Activated CD4-positive, alpha-beta T cell treated with anti-CD3 and anti-CD28 coated beads for 36 hours (primary cell): ENCODE results near the gene OSBPL9. TPM values are rescaled to one million over a fixed set of nuclear protein-coding genes. Genes with fewer than 3 reads are reported as not detected.

Experiments used
- ATAC-seq: fragments of 200-7000 bp; cut with Tn5 transposase; one replicate; pipeline ENCODE4 v1.10.0; 2021; ENCODE audit warnings: mild to moderate bottlenecking, moderate library complexity
- CTCF ChIA-PET: fragments of 350-600 bp; sonication (Branson Sonifier 250); formaldehyde crosslinking; loops from one replicate; lab custom pipeline; 2021; ENCODE audit warnings: antibody characterized with exemption; lab: Charles Lee
- POLR2A ChIA-PET: fragments of 350-600 bp; sonication (Branson Sonifier 250); formaldehyde crosslinking; loops from one replicate; lab custom pipeline; 2021; ENCODE audit warnings: antibody characterized with exemption, inconsistent platforms; lab: Charles Lee
- DNase-seq: peaks from one replicate; pipeline ENCODE4 v3.0.0-alpha.2; 2020
- H3K27ac Mint-ChIP-seq: one replicate; pipeline ENCODE4 v1.8.0; 2021; ENCODE audit warnings: mixed read lengths
- H3K27me3 Mint-ChIP-seq: one replicate; pipeline ENCODE4 v1.8.0; 2021; ENCODE audit warnings: mixed read lengths
- H3K36me3 Mint-ChIP-seq: one replicate; pipeline ENCODE4 v1.8.0; 2021; ENCODE audit warnings: low read depth, mixed read lengths
- H3K4me1 Mint-ChIP-seq: one replicate; pipeline ENCODE4 v1.8.0; 2021; ENCODE audit warnings: mixed read lengths
- H3K4me3 Mint-ChIP-seq: one replicate; pipeline ENCODE4 v1.8.0; 2021; ENCODE audit warnings: mild to moderate bottlenecking, moderate library complexity, mixed read lengths
- H3K9me3 Mint-ChIP-seq: one replicate; pipeline ENCODE4 v1.8.0; 2021; ENCODE audit warnings: low read depth, mixed read lengths
- intact Hi-C, 2 experiments: fragments of 100-400 bp; cut with DNase I in 1 of 2; cut with micrococcal nuclease in 1 of 2; formaldehyde crosslinking; loops; one replicate each; pipeline versions ENCODE4 v1.14.2 to v1.15.1; 2022 to 2024; cut with DNase I, micrococcal nuclease
- total RNA-seq, 2 experiments: library from RNA; stranded (reverse); gene quantifications; one replicate each; pipeline ENCODE4 v1.2.3, GENCODE V29; 2021

Gene OSBPL9
- total RNA-seq, 2 experiments from 2014 or later: 46.2 to 64.5 TPM

GRCh38 chr1:51756290-51756689 lies 139.4 kb downstream of the OSBPL9 start:
- POLR2A ChIA-PET: interaction anchor here (0.6 kb wide), 1 partner anchor 520 kb away, joined by 4 read pairs; the partner anchor contains the start of gene RNF11
- DNase-seq (no peak), ATAC-seq (peak; percentile 86)
- Mint-ChIP-seq H3K4me1 (peaks cover 26% of the 10 kb centered on the region), H3K27me3 (no peaks in the 10 kb centered on the region), H3K9me3 (no peaks in the 10 kb centered on the region), H3K36me3 (peaks cover 33% of the 10 kb centered on the region), H3K4me3 (no peak overlapping the region), H3K27ac (no peak overlapping the region)
- intact Hi-C loops: no loop called here
- CTCF ChIA-PET: interaction anchor here (1.3 to 1.8 kb wide), 4 partner anchors 11 to 30 kb away, joined by 3 to 9 read pairs (median 6); no protein-coding TSS in a partner anchor

GRCh38 chr1:51758310-51758709 lies 141.4 kb downstream of the OSBPL9 start:
- intact Hi-C loops: no loop called here
- Mint-ChIP-seq H3K27ac (no peak overlapping the region), H3K36me3 (peaks cover 22% of the 10 kb centered on the region), H3K4me1 (peaks cover 26% of the 10 kb centered on the region), H3K9me3 (no peaks in the 10 kb centered on the region), H3K27me3 (no peaks in the 10 kb centered on the region), H3K4me3 (no peak overlapping the region)
- ChIA-PET POLR2A (no interaction called here), CTCF (interaction anchor here (1.1 kb wide), 1 partner anchor 11 kb away, joined by 5 read pairs; no protein-coding TSS in a partner anchor)
- ATAC-seq (no peak), DNase-seq (no peak)

- intact Hi-C loops: loop anchor here in 1 of 2 experiments (10.0 kb wide), 1 partner anchor 416 kb away; no protein-coding TSS in a partner anchor
- peaks cover 24% of the 10 kb centered on the region for H3K4me1 Mint-ChIP-seq
- H3K27me3 Mint-ChIP-seq: no peaks in the 10 kb centered on the region
- H3K27ac Mint-ChIP-seq: peak overlapping the region; percentile 3
- H3K4me3 Mint-ChIP-seq: no peak overlapping the region
- DNase-seq (no peak), ATAC-seq (no peak)
- POLR2A ChIA-PET: interaction anchor here (0.6 kb wide), 1 partner anchor 35 kb away, joined by 4 read pairs; no protein-coding TSS in a partner anchor
- H3K36me3 Mint-ChIP-seq: peaks cover 10% of the 10 kb centered on the region
- CTCF ChIA-PET: interaction anchor here (0.6 to 1.2 kb wide), 3 partner anchors 8 to 449 kb away, joined by 3 to 9 read pairs (median 3); no protein-coding TSS in a partner anchor
- no peaks in the 10 kb centered on the region for H3K9me3 Mint-ChIP-seq
Measured at GRCh38 chr1:51760872-51761271, 144.0 kb downstream of the OSBPL9 start.

GRCh38 chr1:51761351-51761750 lies 144.5 kb downstream of the OSBPL9 start:
- no peaks in the 10 kb centered on the region for H3K9me3 Mint-ChIP-seq
- CTCF ChIA-PET: interaction anchor here (0.6 to 1.2 kb wide), 3 partner anchors 8 to 91 kb away, joined by 3 to 9 read pairs (median 3); no protein-coding TSS in a partner anchor
- ATAC-seq (no peak), DNase-seq (no peak)
- H3K27me3 Mint-ChIP-seq: no peaks in the 10 kb centered on the region
- POLR2A ChIA-PET: no interaction called here
- no peak overlapping the region for H3K27ac Mint-ChIP-seq
- no peak overlapping the region for H3K4me3 Mint-ChIP-seq
- intact Hi-C loops: loop anchor here in 1 of 2 experiments (10.0 kb wide), 1 partner anchor 417 kb away; no protein-coding TSS in a partner anchor
- H3K36me3 Mint-ChIP-seq: peaks cover 13% of the 10 kb centered on the region
- H3K4me1 Mint-ChIP-seq: peaks cover 19% of the 10 kb centered on the region

GRCh38 chr1:51768971-51769588 lies 152.2 kb downstream of the OSBPL9 start:
- peak; percentile 30 for DNase-seq
- Mint-ChIP-seq H3K27me3 (no peaks in the 10 kb centered on the region), H3K4me3 (no peak overlapping the region), H3K27ac (no peak overlapping the region), H3K36me3 (peaks cover 30% of the 10 kb centered on the region), H3K4me1 (peaks cover 12% of the 10 kb centered on the region), H3K9me3 (no peaks in the 10 kb centered on the region)
- ATAC-seq: peak; percentile 57
- ChIA-PET POLR2A (interaction anchor here (0.6 to 0.7 kb wide), 2 partner anchors 28 to 53 kb away, joined by 3 to 4 read pairs; no protein-coding TSS in a partner anchor), CTCF (interaction anchor here (0.5 to 2.3 kb wide), 39 partner anchors 8 to 576 kb away, joined by 3 to 16 read pairs (median 4); partner anchors contain the start of gene OSBPL9)
- intact Hi-C loops: loop anchor here (1.0 to 10.0 kb wide), 3 partner anchors 142 to 424 kb away; no protein-coding TSS in a partner anchor

- H3K27ac Mint-ChIP-seq: no peak overlapping the region
- peaks cover 8% of the 10 kb centered on the region for H3K4me1 Mint-ChIP-seq
- no peak overlapping the region for H3K4me3 Mint-ChIP-seq
- ATAC-seq (no peak), DNase-seq (no peak)
- H3K27me3 Mint-ChIP-seq: no peaks in the 10 kb centered on the region
- H3K36me3 Mint-ChIP-seq: peaks cover 32% of the 10 kb centered on the region
- intact Hi-C loops: no loop called here
- POLR2A ChIA-PET: no interaction called here
- H3K9me3 Mint-ChIP-seq: no peaks in the 10 kb centered on the region
- CTCF ChIA-PET: no interaction called here
Measured at GRCh38 chr1:51776408-51776807, 159.5 kb downstream of the OSBPL9 start.

- intact Hi-C loops: no loop called here
- Mint-ChIP-seq H3K36me3 (peaks cover 15% of the 10 kb centered on the region), H3K9me3 (no peaks in the 10 kb centered on the region), H3K27me3 (no peaks in the 10 kb centered on the region), H3K4me1 (no peaks in the 10 kb centered on the region), H3K4me3 (no peak overlapping the region), H3K27ac (no peak overlapping the region)
- no peak for DNase-seq
- ATAC-seq: no peak
- CTCF ChIA-PET: interaction anchor here (0.7 kb wide), 1 partner anchor 13 kb away, joined by 3 read pairs; no protein-coding TSS in a partner anchor
- POLR2A ChIA-PET: no interaction called here
Measured at GRCh38 chr1:51780927-51781326, 164.0 kb downstream of the OSBPL9 start.

GRCh38 chr1:51784997-51785421 lies 168.1 kb downstream of the OSBPL9 start:
- peaks cover 22% of the 10 kb centered on the region for H3K36me3 Mint-ChIP-seq
- no peak for ATAC-seq

GRCh38 chr1:51788938-51789337 lies 172.0 kb downstream of the OSBPL9 start:
- no peak for ATAC-seq
- Mint-ChIP-seq H3K27me3 (no peaks in the 10 kb centered on the region), H3K36me3 (peaks cover 46% of the 10 kb centered on the region), H3K4me1 (peaks cover 13% of the 10 kb centered on the region), H3K27ac (no peak overlapping the region), H3K9me3 (no peaks in the 10 kb centered on the region), H3K4me3 (no peak overlapping the region)
- POLR2A ChIA-PET: no interaction called here
- CTCF ChIA-PET: no interaction called here
- intact Hi-C loops: no loop called here
- no peak for DNase-seq

More at GRCh38 chr1:51784997-51785421, 168.1 kb downstream of the OSBPL9 start:
- Mint-ChIP-seq H3K4me3 (no peak overlapping the region), H3K9me3 (no peaks in the 10 kb centered on the region), H3K27me3 (no peaks in the 10 kb centered on the region), H3K27ac (no peak overlapping the region), H3K4me1 (no peaks in the 10 kb centered on the region)
- POLR2A ChIA-PET: no interaction called here
- CTCF ChIA-PET: interaction anchor here (0.6 to 1.2 kb wide), 2 partner anchors 16 to 76 kb away, joined by 3 to 4 read pairs; no protein-coding TSS in a partner anchor
- no peak for DNase-seq
- intact Hi-C loops: no loop called here

GRCh38 chr1:51789342-51789741 lies 172.4 kb downstream of the OSBPL9 start:
- Mint-ChIP-seq H3K4me3 (no peak overlapping the region), H3K4me1 (peaks cover 14% of the 10 kb centered on the region), H3K27me3 (no peaks in the 10 kb centered on the region), H3K36me3 (peaks cover 48% of the 10 kb centered on the region), H3K27ac (no peak overlapping the region), H3K9me3 (no peaks in the 10 kb centered on the region)
- intact Hi-C loops: no loop called here
- ChIA-PET POLR2A (no interaction called here), CTCF (interaction anchor here (1.7 kb wide), 1 partner anchor 20 kb away, joined by 8 read pairs; no protein-coding TSS in a partner anchor)
- DNase-seq (no peak), ATAC-seq (no peak)

- CTCF ChIA-PET: interaction anchor here (0.9 to 1.7 kb wide), 2 partner anchors 18 to 21 kb away, joined by 3 to 8 read pairs; no protein-coding TSS in a partner anchor
- peaks cover 53% of the 10 kb centered on the region for H3K36me3 Mint-ChIP-seq
Measured at GRCh38 chr1:51790385-51790784, 173.5 kb downstream of the OSBPL9 start.

More at GRCh38 chr1:51790385-51790784, 173.5 kb downstream of the OSBPL9 start:
- ATAC-seq: no peak
- Mint-ChIP-seq H3K4me3 (no peak overlapping the region), H3K27me3 (no peaks in the 10 kb centered on the region), H3K9me3 (no peaks in the 10 kb centered on the region), H3K27ac (no peak overlapping the region), H3K4me1 (peaks cover 14% of the 10 kb centered on the region)
- POLR2A ChIA-PET: no interaction called here
- intact Hi-C loops: no loop called here
- no peak for DNase-seq
